ENCODE results near the gene PSMD14.

The PSMD14 gene

DNA sequence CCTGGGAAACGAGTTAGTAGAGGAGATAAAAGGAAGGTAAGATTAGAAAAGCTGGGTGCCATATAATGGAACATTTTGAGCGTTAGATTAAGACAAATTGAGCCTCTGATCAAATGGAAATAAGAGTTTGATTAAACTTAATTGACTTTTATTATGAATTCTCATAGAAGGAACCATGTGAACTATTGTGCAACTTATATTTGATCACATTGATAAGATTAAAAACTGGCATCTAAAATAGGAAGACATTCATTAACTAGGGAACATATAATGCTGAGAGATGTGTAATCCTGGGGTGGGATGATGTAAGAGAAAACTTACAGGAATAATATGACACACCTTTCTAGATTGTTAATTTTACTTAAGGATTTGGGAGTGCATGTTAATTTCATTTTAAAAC is 130.4 kb downstream of the PSMD14 start:
- DNase-seq: no peak
- TF ChIP-seq, protein P1, sequence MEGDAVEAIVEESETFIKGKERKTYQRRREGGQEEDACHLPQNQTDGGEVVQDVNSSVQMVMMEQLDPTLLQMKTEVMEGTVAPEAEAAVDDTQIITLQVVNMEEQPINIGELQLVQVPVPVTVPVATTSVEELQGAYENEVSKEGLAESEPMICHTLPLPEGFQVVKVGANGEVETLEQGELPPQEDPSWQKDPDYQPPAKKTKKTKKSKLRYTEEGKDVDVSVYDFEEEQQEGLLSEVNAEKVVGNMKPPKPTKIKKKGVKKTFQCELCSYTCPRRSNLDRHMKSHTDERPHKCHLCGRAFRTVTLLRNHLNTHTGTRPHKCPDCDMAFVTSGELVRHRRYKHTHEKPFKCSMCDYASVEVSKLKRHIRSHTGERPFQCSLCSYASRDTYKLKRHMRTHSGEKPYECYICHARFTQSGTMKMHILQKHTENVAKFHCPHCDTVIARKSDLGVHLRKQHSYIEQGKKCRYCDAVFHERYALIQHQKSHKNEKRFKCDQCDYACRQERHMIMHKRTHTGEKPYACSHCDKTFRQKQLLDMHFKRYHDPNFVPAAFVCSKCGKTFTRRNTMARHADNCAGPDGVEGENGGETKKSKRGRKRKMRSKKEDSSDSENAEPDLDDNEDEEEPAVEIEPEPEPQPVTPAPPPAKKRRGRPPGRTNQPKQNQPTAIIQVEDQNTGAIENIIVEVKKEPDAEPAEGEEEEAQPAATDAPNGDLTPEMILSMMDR (IDR thresholded peaks at IDR 0.05; ENCODE audit: low read depth, low read length): no peak

DNA sequence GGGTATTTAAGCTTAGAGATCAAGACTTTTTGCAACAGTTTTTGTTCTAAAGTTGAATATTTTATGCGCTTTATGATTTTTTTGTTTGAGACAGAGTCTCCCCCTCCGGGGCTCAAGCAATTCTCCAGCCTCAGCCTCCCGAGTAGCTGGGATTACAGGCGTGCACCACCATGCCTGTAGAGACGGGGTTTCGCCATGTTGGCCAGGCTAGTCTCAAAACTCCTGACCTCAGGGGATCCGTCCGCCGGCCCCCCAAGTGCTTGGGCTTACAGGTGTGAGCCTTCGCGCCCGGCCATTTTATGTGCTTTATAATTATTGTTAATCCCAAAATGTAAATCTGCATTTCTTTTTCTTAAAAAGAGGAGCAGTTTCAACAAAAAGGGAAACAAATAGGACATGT is 136.9 kb downstream of the PSMD14 start:
- H3K4me1 ChIP-seq: no peaks in the 10 kb centered on the region
- H3K27me3 ChIP-seq: 0 out of 2 replicates have a peak, but pooled peaks cover 4% of the 10 kb centered on the region
- TF ChIP-seq, protein P1 (IDR thresholded peaks at IDR 0.05; ENCODE audit: low read depth, low read length): no peak
- no peak for DNase-seq
- no peak overlapping the region for H3K4me3 ChIP-seq (ENCODE audit: low read depth, low read length)
- no peaks in the 10 kb centered on the region for H3K9me3 ChIP-seq
- no peaks in the 10 kb centered on the region for H3K36me3 ChIP-seq

More for the DNA sequence above, 130.4 kb downstream of the PSMD14 start:
- Histone ChIP-seq H3K4me1 (no peaks in the 10 kb centered on the region), H3K27me3 (peaks cover 4% of the 10 kb centered on the region; the same call in 1 of the 2 replicates), H3K4me3 (ENCODE audit: low read depth, low read length) (no peak overlapping the region), H3K36me3 (no peaks in the 10 kb centered on the region), H3K9me3 (no peaks in the 10 kb centered on the region)

DNA sequence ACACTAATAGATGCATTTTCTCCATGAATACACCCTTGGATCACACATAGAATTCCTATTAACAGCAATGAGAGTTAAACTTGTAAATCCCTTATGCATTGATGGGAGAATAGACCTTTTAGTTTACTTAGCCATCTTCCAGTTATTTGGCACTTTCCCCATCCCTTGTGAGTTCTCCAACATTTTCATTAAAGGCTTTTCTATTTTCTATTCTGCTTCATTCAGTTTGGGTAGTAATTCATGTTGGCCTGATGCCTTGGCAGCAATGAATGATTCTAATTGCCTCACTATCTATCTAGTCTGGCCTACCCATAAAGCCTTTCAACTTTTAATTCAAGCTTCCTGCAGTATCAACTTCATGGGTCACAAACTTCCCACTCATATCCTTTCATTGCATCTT is 140.2 kb downstream of the PSMD14 start:
- Histone ChIP-seq H3K36me3 (no peaks in the 10 kb centered on the region), H3K4me1 (no peaks in the 10 kb centered on the region), H3K9me3 (no peaks in the 10 kb centered on the region), H3K27me3 (no peaks in the 10 kb centered on the region), H3K4me3 (ENCODE audit: low read depth, low read length) (no peak overlapping the region)
- TF ChIP-seq, protein P1 (IDR thresholded peaks at IDR 0.05; ENCODE audit: low read depth, low read length): no peak
- DNase-seq: no peak

Measured in BE2C (cell line).